GM12878 (cell line): ENCODE data around the gene SEMA3D. TPM values are rescaled to one million over a fixed set of nuclear protein-coding genes. Genes with fewer than 3 reads are reported as not detected.

Experiments
- ATAC-seq: fragments of 200-7000 bp; cut with Tn5 transposase; 3 replicates; pipeline ENCODE4 v1.9.1; 2020; ENCODE audit warnings: mild to moderate bottlenecking, moderate library complexity
- BruUV-seq: library from RNA; stranded (reverse); fragments of 400-500 nt; replicated peaks from 2 replicates; lab custom pipeline; 2021; lab: Mats Ljungman, UMichigan
- CTCF ChIA-PET: fragments of 300-600 bp; sonication (Branson Sonifier 250); formaldehyde crosslinking; extraction: SDS; loops from one replicate; lab custom pipeline; 2021; ENCODE audit warnings: inconsistent platforms; lab: Yijun Ruan, JAX
- POLR2A ChIA-PET: fragments of 350-600 bp; formaldehyde crosslinking; extraction: SDS; loops from one replicate; lab custom pipeline; 2021; ENCODE audit warnings: inconsistent platforms; lab: Charles Lee
- RAD21 ChIA-PET: fragments of 300-600 bp; sonication (Branson Sonifier 250); formaldehyde crosslinking; loops from one replicate; lab custom pipeline; 2023; ENCODE audit warnings: antibody characterized with exemption; ENCODE audit not compliant: unreplicated experiment; lab: Charles Lee
- SMC1A ChIA-PET: fragments of 300-600 bp; sonication (Branson Sonifier 250); formaldehyde crosslinking; loops from one replicate; lab custom pipeline; 2023; ENCODE audit not compliant: unreplicated experiment, uncharacterized antibody; lab: Charles Lee
- DNase-seq: peaks from one replicate; pipeline ENCODE4 v3.0.0-alpha.2; 2011; ENCODE audit warnings: low read depth, low spot score
- FAIRE-seq: peaks from 3 replicates; lab custom pipeline; 2011; peaks lifted over from hg19 to GRCh38; lab: Jason Lieb, UNC
- H2AFZ ChIP-seq: 2 replicates; pipeline ENCODE4 v1.6.0; 2011; ENCODE audit warnings: low read depth, low read length, control low read depth; ENCODE audit not compliant: control insufficient read depth
- H3K27ac ChIP-seq: 2 replicates; pipeline ENCODE4 v1.5.1; 2011; ENCODE audit warnings: control low read depth; ENCODE audit not compliant: control insufficient read depth, insufficient read depth
- H3K27me3 ChIP-seq, 2 experiments: replicated peaks in 1 of 2; 2 replicates each; pipeline versions ENCODE4 v1.6.0 to v1.6.1; 2011; ENCODE audit warnings: low read length in 1 of 2; ENCODE audit not compliant: control insufficient read depth in 2 of 2, insufficient read depth in 2 of 2
- H3K36me3 ChIP-seq, 2 experiments: 2 replicates each; pipeline ENCODE4 v1.5.1; 2011; ENCODE audit warnings: low read length in 1 of 2; ENCODE audit not compliant: control insufficient read depth in 2 of 2, insufficient read depth in 2 of 2
- H3K4me1 ChIP-seq: 2 replicates; pipeline ENCODE4 v1.6.1; 2011; ENCODE audit warnings: mild to moderate bottlenecking, low read length, moderate library complexity, mixed read lengths; ENCODE audit not compliant: control insufficient read depth, insufficient read depth
- H3K4me2 ChIP-seq: 2 replicates; pipeline ENCODE4 v1.6.0; 2011; ENCODE audit warnings: control low read depth; ENCODE audit not compliant: control insufficient read depth, insufficient read depth
- H3K4me3 ChIP-seq: fragments of 200-600 bp; sonication (generic); 2 replicates; pipeline ENCODE4 v1.5.1; 2016
- H3K79me2 ChIP-seq: 2 replicates; pipeline ENCODE4 v1.6.0; 2011; ENCODE audit warnings: low read length; ENCODE audit not compliant: control insufficient read depth, insufficient read depth
- H3K9ac ChIP-seq: 2 replicates; pipeline ENCODE4 v1.8.0; 2011; ENCODE audit warnings: low read length, control low read depth, mixed read lengths; ENCODE audit not compliant: control insufficient read depth, insufficient read depth
- H3K9me3 ChIP-seq: replicated peaks from 3 replicates; pipeline ENCODE4 v1.5.1; 2011; ENCODE audit warnings: mild to moderate bottlenecking, low read length; ENCODE audit not compliant: control insufficient read depth, insufficient read depth
- H4K20me1 ChIP-seq: 2 replicates; pipeline ENCODE4 v1.6.0; 2011; ENCODE audit not compliant: control insufficient read depth, insufficient read depth
- ATF3 ChIP-seq: IDR thresholded peaks from 2 replicates; pipeline ENCODE4 v1.6.1; 2011; ENCODE audit warnings: low read depth, mild to moderate bottlenecking, low read length, moderate library complexity, borderline replicate concordance; ENCODE audit errors: extremely low read depth
- BCL11A ChIP-seq: IDR thresholded peaks from 2 replicates; pipeline ENCODE4 v1.6.1; 2011; ENCODE audit warnings: low read depth, low read length
- E4F1 ChIP-seq: fragments of 450-650 bp; IDR thresholded peaks from 2 replicates; pipeline ENCODE4 v1.6.1; 2018; ENCODE audit warnings: borderline replicate concordance, mild to moderate bottlenecking; ENCODE audit not compliant: partially characterized antibody
- FOXM1 ChIP-seq: IDR thresholded peaks from 2 replicates; pipeline ENCODE4 v1.6.1; 2012; ENCODE audit warnings: low read depth, mild to moderate bottlenecking, inconsistent platforms, low read length, moderate library complexity
- IRF3 ChIP-seq: fragments of 450-650 bp; IDR thresholded peaks from 2 replicates; pipeline ENCODE4 v1.6.1; 2014; ENCODE audit warnings: mild to moderate bottlenecking
- JUND ChIP-seq: IDR thresholded peaks from 2 replicates; pipeline ENCODE4 v1.6.1; 2012; ENCODE audit warnings: low read depth, mild to moderate bottlenecking, low read length, improper control_type of control experiment, moderate library complexity
- MEF2A ChIP-seq: IDR thresholded peaks from 2 replicates; pipeline ENCODE4 v1.6.1; 2011; ENCODE audit warnings: low read depth, mild to moderate bottlenecking, low read length, moderate library complexity; ENCODE audit not compliant: insufficient read depth
- MYB ChIP-seq: fragments of 150-350 bp; IDR thresholded peaks from 2 replicates; pipeline ENCODE4 v1.6.1; 2014; ENCODE audit warnings: mild to moderate bottlenecking, low read depth, low read length, borderline replicate concordance
- NFXL1 ChIP-seq: fragments of 450-650 bp; IDR thresholded peaks from 2 replicates; pipeline ENCODE4 v1.6.1; 2017; ENCODE audit warnings: antibody characterized with exemption, mild to moderate bottlenecking, borderline replicate concordance
- NR2C1 ChIP-seq: fragments of 450-650 bp; IDR thresholded peaks from 2 replicates; pipeline ENCODE4 v1.6.1; 2017; ENCODE audit warnings: antibody characterized with exemption, mild to moderate bottlenecking, moderate library complexity
- PBX3 ChIP-seq: IDR thresholded peaks from 2 replicates; pipeline ENCODE4 v1.6.1; 2011; ENCODE audit warnings: mild to moderate bottlenecking, low read depth, low read length, moderate library complexity; ENCODE audit not compliant: insufficient replicate concordance
- SPI1 ChIP-seq: IDR thresholded peaks from 2 replicates; pipeline ENCODE4 v1.6.1; 2011; ENCODE audit warnings: low read depth, mild to moderate bottlenecking, low read length, moderate library complexity, borderline replicate concordance; ENCODE audit not compliant: insufficient read depth
- SRF ChIP-seq, 2 experiments: IDR thresholded peaks; 2 replicates each; pipeline ENCODE4 v1.6.1; 2011; ENCODE audit warnings: low read depth in 2 of 2, low read length in 2 of 2, mild to moderate bottlenecking in 1 of 2, moderate library complexity in 1 of 2
- TAF1 ChIP-seq: IDR thresholded peaks from 2 replicates; pipeline ENCODE4 v1.6.1; 2011; ENCODE audit warnings: mild to moderate bottlenecking, low read depth, low read length, borderline replicate concordance
- TARDBP ChIP-seq: IDR thresholded peaks from 2 replicates; pipeline ENCODE4 v1.6.1; 2016; ENCODE audit warnings: borderline replicate concordance
- TCF12 ChIP-seq: IDR thresholded peaks from 2 replicates; pipeline ENCODE4 v1.6.1; 2011; ENCODE audit warnings: low read depth, mild to moderate bottlenecking, low read length
- YBX1 ChIP-seq: fragments of 450-650 bp; IDR thresholded peaks from 2 replicates; pipeline ENCODE4 v1.6.1; 2016; ENCODE audit warnings: antibody characterized with exemption
- WGBS: methylation state at CpG from one replicate; pipeline ENCODE4 v1.1.6; 2016; ENCODE audit warnings: low lambda C conversion rate; ENCODE audit not compliant: insufficient replicate concordance, insufficient coverage; ENCODE audit errors: missing lambda C conversion rate; 5-methylcytosine and 5-hydroxymethylcytosine counted together
- in situ Hi-C: fragments of 300-500 bp; cut with MboI; formaldehyde crosslinking; loops from 9 replicates; pipeline ENCODE4 v1.14.3; 2018; ENCODE audit warnings: mixed read lengths
- intact Hi-C: fragments of 100-400 bp; cut with micrococcal nuclease; formaldehyde crosslinking; loops from one replicate; pipeline ENCODE4 v1.14.2; 2022; ENCODE audit not compliant: unreplicated experiment
- polyA plus RNA-seq, 11 experiments: library from polyadenylated mRNA; depleted of rRNA in 4 of 11; unstranded in 6 of 11; stranded (reverse) in 5 of 11; fragments of >200 nt; fragmentation: Nextera tagmentation in 4 of 11; fragmentation: Illumina TruSeq in 1 of 11; extraction: Ambion mirVana in 4 of 11; extraction: Trizol in 1 of 11; gene quantifications; 1 replicate in 1 of 11; 2 replicates in 10 of 11; pipeline versions ENCODE4 v1.2.1 to v1.2.3, GENCODE V29; 2011 to 2016; ENCODE audit warnings: inconsistent platforms in 2 of 11, missing spikeins in 2 of 11, low read depth in 1 of 11
- total RNA-seq, 4 experiments: library from RNA; depleted of rRNA in 3 of 4; stranded (reverse); fragments of >200 nt in 3 of 4; fragmentation: Illumina TruSeq in 1 of 4; extraction: Trizol in 1 of 4; gene quantifications; 2 replicates each; pipeline versions ENCODE4 v1.2.1 to v1.2.3, GENCODE V29; 2013 to 2021

Gene SEMA3D
- total and polyA plus RNA-seq, 10 of the 15 experiments (the other 5 are each of a cell fraction or from before 2014, with no cell fraction given): 0.04 TPM; not detected in 9

- H2AFZ ChIP-seq: no peak overlapping the region
- DNase-seq: no peak
- FAIRE-seq: no peak
- H3K36me3 ChIP-seq: no peaks in the 10 kb centered on the region
- H3K27ac ChIP-seq: no peak overlapping the region
- CTCF ChIA-PET: interaction anchor here (0.6 kb wide), 1 partner anchor 273 kb away, joined by 5 read pairs; no protein-coding TSS in a partner anchor
- H3K79me2 ChIP-seq: no peaks in the 10 kb centered on the region
- H3K4me2 ChIP-seq: no peak overlapping the region
- POLR2A ChIA-PET: no interaction called here
- RAD21 ChIA-PET: no interaction called here
- intact Hi-C loops: no loop called here
- ATAC-seq: no peak
- BruUV-seq: no TSS peak
- WGBS: 53% methylated on average over 4 of the region's 4 CpGs
- no peaks in the 10 kb centered on the region for H3K9me3 ChIP-seq
- no peak overlapping the region for H3K9ac ChIP-seq
- SMC1A ChIA-PET: interaction anchor here (0.8 kb wide), 1 partner anchor 36 kb away, joined by 3 read pairs; no protein-coding TSS in a partner anchor
- TF ChIP-seq FOXM1 (no peak), NR2C1 (no peak), TCF12 (no peak), TARDBP (no peak), JUND (no peak), IRF3 (no peak), BCL11A (no peak), TAF1 (no peak), ATF3 (no peak), MYB (no peak), SPI1 (no peak), E4F1 (no peak), NFXL1 (no peak), SRF (IDR thresholded peaks at IDR 0.05; ENCODE audit: low read depth in 2 of 2, low read length in 2 of 2) (no peak), YBX1 (no peak), PBX3 (no peak), MEF2A (no peak)
- H3K4me1 ChIP-seq: no peaks in the 10 kb centered on the region
- H3K4me3 ChIP-seq: no peak overlapping the region
- in situ Hi-C loops: no loop called here
- no peaks in the 10 kb centered on the region for H3K27me3 ChIP-seq
- no peaks in the 10 kb centered on the region for H4K20me1 ChIP-seq
Observed at GRCh38 chr7:85130702-85131101, 56.2 kb downstream of the SEMA3D start.
